ENCODE data around the gene ZBTB16. TPM values are rescaled to one million over a fixed set of nuclear protein-coding genes. Genes with fewer than 3 reads are reported as not detected.

Gene ZBTB16
- total and polyA plus RNA-seq, 2 of the 4 experiments (the other 2 are of a cell fraction): not detected

DNA sequence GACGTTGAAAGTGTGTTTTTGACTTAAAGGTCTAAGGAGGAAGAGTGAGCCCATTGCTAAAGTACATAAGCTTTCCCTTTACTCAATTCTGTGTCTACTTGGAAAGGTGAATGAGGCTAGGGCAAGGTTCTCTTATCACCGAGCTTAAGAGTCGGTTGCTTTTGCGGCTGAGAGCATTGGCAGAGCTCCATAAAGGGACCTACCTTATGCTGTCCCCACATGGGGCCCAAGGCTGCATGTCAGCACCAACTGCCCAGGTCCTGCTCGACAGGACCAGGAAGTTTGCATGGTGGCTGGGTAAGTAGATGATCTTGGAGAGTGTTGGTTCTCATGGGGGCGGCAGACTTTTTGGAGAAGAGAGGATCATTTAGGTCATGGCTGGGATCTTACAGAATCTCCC is 91.2 kb downstream of the ZBTB16 start:
- Histone ChIP-seq H3K79me1 (ENCODE audit: low read depth in 1 of 2, low read length in 2 of 2) (no peaks in the 10 kb centered on the region), H2BK120ac (ENCODE audit: low read depth, low read length) (no peak overlapping the region), H2AK5ac (ENCODE audit: low read depth, low read length) (no peak overlapping the region), H3K9me1 (ENCODE audit: insufficient read depth, low read length) (no peaks in the 10 kb centered on the region), H2AK9ac (replicated peaks; ENCODE audit: low read depth, low read length, poor library complexity) (no peak overlapping the region), H3K4me1 (ENCODE audit: control insufficient read depth, insufficient read depth, low read length) (no peaks in the 10 kb centered on the region; the same call in 1 of the 2 replicates), H3K9me3 (ENCODE audit: control insufficient read depth, insufficient read depth, low read length) (no peaks in the 10 kb centered on the region), H2BK20ac (ENCODE audit: low read depth, low read length) (no peak overlapping the region), H3K4me3 (ENCODE audit: insufficient read depth, low read depth, low read length) (no peak overlapping the region), H3K4me2 (ENCODE audit: low read depth, low read length) (no peak overlapping the region), H3K14ac (replicated peaks; ENCODE audit: low read depth, low read length) (no peak overlapping the region), H2BK15ac (ENCODE audit: low read depth, low read length) (no peak overlapping the region), H3K56ac (ENCODE audit: extremely low read depth, insufficient read depth, low read length) (no peak overlapping the region), H4K91ac (ENCODE audit: insufficient read depth, low read depth, low read length) (no peak overlapping the region), H2AFZ (replicated peaks; ENCODE audit: low read length, poor library complexity) (no peak overlapping the region), H3K23ac (ENCODE audit: low read depth, low read length) (no peak overlapping the region), H3K27ac (ENCODE audit: insufficient read depth, low read length) (no peak overlapping the region), H3K9ac (ENCODE audit: low read depth, low read length) (no peak overlapping the region), H3K4ac (ENCODE audit: low read depth, low read length) (no peak overlapping the region), H4K20me1 (ENCODE audit: insufficient read depth, low read length) (no peaks in the 10 kb centered on the region), H3K18ac (ENCODE audit: low read depth, low read length) (no peak overlapping the region), H2BK5ac (ENCODE audit: low read depth, low read length, poor library complexity, severe bottlenecking) (no peak overlapping the region), H4K5ac (ENCODE audit: low read depth, low read length) (no peak overlapping the region), H4K8ac (ENCODE audit: low read depth in 2 of 2, low read length in 2 of 2) (no peak overlapping the region), H3K27me3 (ENCODE audit: control insufficient read depth, insufficient read depth, low read length) (peaks cover 29% of the 10 kb centered on the region), H3K36me3 (ENCODE audit: control insufficient read depth, insufficient read depth, low read length) (no peaks in the 10 kb centered on the region)
- DNase-seq (no peak), ATAC-seq (ENCODE audit: low read depth) (no peak)
- WGBS, 2 experiments (ENCODE audit: extremely low coverage in 2 of 2, insufficient read length in 1 of 2): no CpG with 5 or more reads among the region's 6 CpGs
- ChIA-PET POLR2A (ENCODE audit: unreplicated experiment) (no interaction called here), CTCF (no interaction called here)
- no TSS peak for BruUV-seq (replicated peaks)
- TF ChIP-seq RFX5 (IDR thresholded peaks at IDR 0.05; ENCODE audit: low read depth, low read length): no peak
- TF ChIP-seq SMC3 (IDR thresholded peaks at IDR 0.05; ENCODE audit: low read depth, low read length): no peak
- TF ChIP-seq MAFK (IDR thresholded peaks at IDR 0.05; ENCODE audit: low read depth, low read length): no peak
- no peak for TF ChIP-seq MAZ (IDR thresholded peaks at IDR 0.05; ENCODE audit: borderline replicate concordance, low read depth, low read length)
- TF ChIP-seq, protein P1, sequence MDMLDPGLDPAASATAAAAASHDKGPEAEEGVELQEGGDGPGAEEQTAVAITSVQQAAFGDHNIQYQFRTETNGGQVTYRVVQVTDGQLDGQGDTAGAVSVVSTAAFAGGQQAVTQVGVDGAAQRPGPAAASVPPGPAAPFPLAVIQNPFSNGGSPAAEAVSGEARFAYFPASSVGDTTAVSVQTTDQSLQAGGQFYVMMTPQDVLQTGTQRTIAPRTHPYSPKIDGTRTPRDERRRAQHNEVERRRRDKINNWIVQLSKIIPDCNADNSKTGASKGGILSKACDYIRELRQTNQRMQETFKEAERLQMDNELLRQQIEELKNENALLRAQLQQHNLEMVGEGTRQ (IDR thresholded peaks at IDR 0.05; ENCODE audit: low read depth, low read length): no peak
- no peak for TF ChIP-seq ELK1 (IDR thresholded peaks at IDR 0.05; ENCODE audit: borderline replicate concordance, low read depth, low read length)
- TF ChIP-seq POLR2A (IDR thresholded peaks at IDR 0.05; ENCODE audit: low read depth, low read length): no peak
- TF ChIP-seq FOS (IDR thresholded peaks at IDR 0.05; ENCODE audit: low read depth, low read length): no peak
- TF ChIP-seq NFE2L2 (IDR thresholded peaks at IDR 0.05; ENCODE audit: low read depth, low read length): no peak
- no peak for TF ChIP-seq RAD21 (IDR thresholded peaks at IDR 0.05; ENCODE audit: low read length)
- TF ChIP-seq CEBPB (IDR thresholded peaks at IDR 0.05; ENCODE audit: low read depth, low read length): no peak
- no peak for TF ChIP-seq RCOR1 (IDR thresholded peaks at IDR 0.05; ENCODE audit: insufficient replicate concordance, low read length)
- TF ChIP-seq CHD1 (IDR thresholded peaks at IDR 0.05; ENCODE audit: low read depth, low read length): no peak
- no peak for TF ChIP-seq BHLHE40 (IDR thresholded peaks at IDR 0.05; ENCODE audit: low read depth, low read length)
- TF ChIP-seq MXI1 (IDR thresholded peaks at IDR 0.05; ENCODE audit: borderline replicate concordance, low read depth, low read length): no peak
- intact Hi-C loops (cut with micrococcal nuclease) (no loop called here), in situ Hi-C loops (cut with MboI; ENCODE audit: low sequenced_read_pairs) (no loop called here), dilution Hi-C loops (cut with HindIII; ENCODE audit: low sequenced_read_pairs, unreplicated experiment) (no loop called here)

Data from IMR-90 (cell line).